NCI-H510A (cell line): Measurements from ENCODE around the gene WDR82.
A peak's percentile ranks its signal among the peaks of the same experiment; 100 is the strongest.

ENCODE experiments used
- DNase-seq: peaks from one replicate; lab custom pipeline; 2025; lab: John Stamatoyannopoulos, UW

Gene WDR82

GRCh38 chr3:52222319-52223221 lies 55.9 kb downstream of the WDR82 start:
- DNase-seq = no peak

DNA sequence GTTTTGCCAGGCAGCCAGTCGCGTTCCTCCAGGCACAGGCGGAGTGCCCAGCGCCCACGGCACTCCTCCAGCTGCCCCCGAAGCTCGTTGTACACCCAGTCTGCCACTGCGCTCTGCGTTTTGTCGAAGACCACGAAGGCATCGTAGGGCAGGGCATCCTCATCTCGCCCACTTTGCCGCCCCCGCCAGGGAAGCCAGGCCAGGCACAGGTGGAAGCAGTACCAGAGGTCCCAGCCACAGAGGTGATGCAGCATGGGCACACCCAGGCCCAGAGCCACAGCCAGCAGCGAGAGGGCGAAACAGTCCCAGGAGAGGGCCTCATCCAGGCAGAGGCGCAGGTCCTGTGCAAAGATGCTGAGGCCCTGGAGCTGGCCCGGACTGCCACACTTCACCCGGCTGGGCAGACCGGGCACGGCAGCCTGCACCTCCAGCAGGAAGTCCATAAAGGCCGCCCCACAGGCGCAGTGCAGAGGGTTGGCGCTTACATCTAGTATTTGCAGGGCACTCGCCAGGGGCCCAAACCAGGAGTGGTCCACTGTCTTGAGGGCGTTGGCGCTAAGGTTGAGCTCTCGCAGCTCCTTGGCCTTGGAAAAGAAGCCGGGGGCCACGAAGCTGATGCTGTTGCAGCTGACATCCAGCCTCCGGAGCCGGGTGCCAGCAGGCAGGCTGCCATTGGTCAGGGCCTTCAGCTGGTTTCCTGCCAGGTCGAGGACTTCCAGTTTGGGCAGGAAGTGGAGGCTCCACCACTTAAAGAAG lies 56.7 kb downstream of the WDR82 start:
- no peak for DNase-seq

DNA sequence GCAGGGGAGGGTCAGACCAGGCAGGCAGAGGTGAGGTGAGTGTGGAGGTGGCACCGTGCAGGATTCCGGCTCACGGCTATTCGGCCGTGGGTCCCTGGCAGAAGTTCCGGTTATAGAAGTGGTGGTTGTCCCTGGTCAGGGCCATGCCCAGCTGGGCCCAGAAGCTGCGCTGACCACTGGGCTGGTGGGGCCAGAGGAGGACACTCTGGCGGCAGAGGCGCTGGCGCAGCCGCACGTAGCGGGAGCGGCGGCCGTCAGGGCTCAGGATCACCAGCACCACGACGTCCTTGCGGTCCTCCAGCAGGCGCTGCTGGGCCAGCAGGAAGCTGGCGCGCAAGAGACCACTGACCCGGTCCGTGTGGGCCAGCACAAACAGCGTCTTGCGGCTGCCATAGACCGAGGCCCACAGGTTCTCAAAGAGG lies 57.3 kb downstream of the WDR82 start:
- no peak for DNase-seq

DNA sequence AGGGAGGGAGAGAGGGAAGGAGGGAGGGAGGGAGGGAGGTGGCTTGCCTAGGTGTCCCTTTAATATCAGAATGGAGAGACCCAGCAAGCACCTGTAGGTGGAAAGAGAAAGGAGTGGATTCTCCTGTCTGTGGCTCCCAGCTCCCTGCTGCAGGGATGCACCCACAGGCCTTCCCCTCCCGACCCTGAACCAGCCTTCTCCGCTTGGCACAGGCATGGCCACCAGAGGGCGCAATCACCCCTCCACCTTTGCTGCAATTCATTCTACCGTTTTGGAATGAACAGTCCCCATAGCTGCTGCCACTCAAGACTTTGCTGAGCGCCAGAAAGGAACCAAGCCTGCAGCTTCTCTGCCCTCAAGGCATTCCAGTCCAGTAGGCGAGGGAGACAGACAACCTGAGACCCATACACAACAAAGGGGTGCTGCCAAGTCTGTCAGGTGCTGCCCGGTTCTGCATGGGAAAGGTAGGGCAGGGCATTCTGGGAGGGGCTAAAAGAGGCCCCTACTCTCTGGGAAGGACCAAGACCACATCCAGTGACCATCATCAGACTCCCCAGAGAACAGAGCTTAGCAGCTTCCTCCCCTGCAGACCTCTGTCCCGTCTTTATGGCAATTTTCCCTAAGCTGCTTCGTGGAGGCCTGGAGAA lies 57.9 kb downstream of the WDR82 start:
- peak; percentile 13 for DNase-seq

- DNase-seq = no peak
Measured at GRCh38 chr3:52218937-52219650, 59.4 kb downstream of the WDR82 start.

- no peak for DNase-seq
Measured at GRCh38 chr3:52218454-52218853, 60.0 kb downstream of the WDR82 start.

GRCh38 chr3:52218026-52218425 lies 60.4 kb downstream of the WDR82 start:
- no peak for DNase-seq

GRCh38 chr3:52217409-52217805 lies 61.0 kb downstream of the WDR82 start:
- no peak for DNase-seq

DNA sequence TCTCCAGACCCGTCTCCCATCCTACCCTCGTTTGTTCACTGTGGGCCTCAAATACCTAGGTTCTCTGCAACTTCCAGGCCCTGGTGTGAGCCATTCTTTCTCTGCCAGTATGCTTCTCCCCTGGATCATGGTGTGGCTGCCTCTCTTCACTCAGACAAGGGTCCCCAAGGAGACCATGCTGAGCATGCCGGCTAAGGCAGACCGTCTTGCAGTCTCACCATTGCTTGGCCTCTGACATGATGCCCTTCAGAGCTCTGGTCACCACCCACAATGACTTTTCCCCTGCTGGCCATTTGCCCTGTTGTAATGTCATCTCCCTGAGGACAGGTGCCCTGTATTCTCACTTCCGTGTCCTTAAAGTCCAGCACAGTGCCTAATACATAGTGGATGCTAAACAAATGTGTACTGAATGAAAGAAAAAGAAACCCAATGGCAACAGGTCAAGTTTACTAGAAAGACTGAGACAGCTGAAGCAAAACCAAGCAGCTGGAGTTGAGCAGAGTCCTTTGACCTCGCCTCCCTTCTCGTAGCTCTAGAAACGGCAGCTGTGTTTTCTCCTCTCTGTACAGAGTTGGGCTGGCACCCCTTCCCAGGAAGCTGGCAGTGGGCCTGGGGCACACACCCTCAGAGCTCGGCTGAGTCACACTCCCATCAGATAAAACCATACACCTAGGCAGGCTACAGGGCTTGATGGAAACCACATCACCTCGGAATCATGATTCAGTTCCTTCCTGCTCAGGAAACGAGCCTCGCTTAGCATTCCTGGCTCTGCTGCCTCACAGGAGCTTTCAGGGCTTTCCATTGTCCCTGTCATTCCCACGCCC lies 61.7 kb downstream of the WDR82 start:
- DNase-seq = no peak

DNA sequence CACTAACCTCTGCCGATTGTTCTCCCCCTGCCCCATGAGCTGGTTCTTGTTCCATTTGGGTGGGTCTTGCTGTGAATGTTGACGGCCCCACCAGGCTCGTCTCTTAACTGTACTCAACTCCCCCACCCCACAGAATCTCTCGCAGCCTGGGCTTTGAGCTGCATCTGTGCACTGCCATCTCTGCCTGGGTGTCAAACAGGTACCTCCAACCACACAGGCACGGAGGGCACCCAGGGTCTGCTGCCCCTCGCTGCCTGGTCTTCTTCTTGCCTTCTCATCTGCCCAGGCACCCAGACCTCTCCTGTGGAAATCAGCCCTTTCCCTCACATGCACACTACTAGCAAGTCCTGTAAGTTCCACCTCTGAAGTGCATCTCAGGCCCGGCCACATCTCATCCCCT lies 63.1 kb downstream of the WDR82 start:
- DNase-seq = no peak

DNA sequence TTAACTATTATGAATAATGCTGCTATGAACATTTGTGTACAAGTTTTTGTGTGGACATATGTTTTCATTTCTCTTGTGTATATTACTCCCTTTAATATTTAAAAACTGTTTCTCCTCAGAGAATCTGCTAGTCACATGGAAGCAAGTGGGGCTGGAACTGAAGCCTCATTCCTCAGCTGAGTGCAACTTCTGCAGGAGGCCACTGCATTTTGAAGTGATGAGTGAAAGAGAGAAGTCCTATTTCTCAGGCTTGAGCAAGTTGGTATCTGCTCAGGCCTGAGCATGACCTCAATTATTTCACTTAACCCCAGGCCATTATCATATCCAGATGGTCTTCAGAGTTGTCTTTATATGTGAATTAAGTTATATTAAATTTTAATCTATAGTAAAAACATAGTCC lies 64.5 kb downstream of the WDR82 start:
- no peak for DNase-seq

DNA sequence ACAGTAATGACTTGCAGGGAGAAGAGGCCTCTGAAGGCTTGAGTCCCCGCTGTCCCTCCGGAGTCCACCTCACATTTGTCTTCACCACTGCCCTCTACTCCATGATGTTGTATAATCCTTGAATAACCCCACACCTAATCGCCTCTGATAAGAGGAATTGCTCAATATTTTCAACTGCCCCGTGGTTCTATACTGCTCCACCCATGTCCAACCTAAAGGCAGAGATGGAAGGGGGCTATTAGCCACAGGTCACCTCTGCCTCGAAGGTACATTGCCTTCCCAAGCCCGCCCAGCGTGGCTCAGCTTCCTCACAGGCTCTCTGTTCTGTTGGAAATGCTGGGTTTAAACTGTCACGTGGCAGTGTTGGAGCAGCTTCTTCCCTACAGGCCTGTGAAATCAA lies 65.4 kb downstream of the WDR82 start:
- no peak for DNase-seq

DNA sequence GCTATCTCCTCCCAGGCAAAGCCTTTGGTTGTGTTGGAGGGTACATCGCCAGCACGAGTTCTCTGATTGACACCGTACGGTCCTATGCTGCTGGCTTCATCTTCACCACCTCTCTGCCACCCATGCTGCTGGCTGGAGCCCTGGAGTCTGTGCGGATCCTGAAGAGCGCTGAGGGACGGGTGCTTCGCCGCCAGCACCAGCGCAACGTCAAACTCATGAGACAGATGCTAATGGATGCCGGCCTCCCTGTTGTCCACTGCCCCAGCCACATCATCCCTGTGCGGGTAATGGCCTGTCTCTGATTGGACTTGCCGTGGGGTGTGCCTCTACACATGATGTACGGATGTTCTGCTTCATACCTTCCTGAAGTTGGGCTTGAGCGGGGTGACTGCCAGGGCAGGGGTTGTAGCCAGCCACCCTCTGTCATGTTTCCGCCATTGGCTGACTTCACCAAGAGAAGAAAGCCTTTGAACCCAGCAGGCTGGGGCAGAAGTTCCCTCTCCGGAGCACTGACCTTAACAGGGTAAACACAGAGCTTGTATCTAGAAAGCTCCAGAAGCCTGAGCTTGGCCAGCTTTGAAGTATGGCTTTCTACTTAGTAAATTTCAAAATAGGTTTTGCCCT lies 67.1 kb downstream of the WDR82 start:
- DNase-seq = no peak

- peak; percentile 15 for DNase-seq
Measured at GRCh38 chr3:52210550-52211046, 67.9 kb downstream of the WDR82 start.

- DNase-seq = no peak
Measured at GRCh38 chr3:52210037-52210436, 68.4 kb downstream of the WDR82 start.

DNA sequence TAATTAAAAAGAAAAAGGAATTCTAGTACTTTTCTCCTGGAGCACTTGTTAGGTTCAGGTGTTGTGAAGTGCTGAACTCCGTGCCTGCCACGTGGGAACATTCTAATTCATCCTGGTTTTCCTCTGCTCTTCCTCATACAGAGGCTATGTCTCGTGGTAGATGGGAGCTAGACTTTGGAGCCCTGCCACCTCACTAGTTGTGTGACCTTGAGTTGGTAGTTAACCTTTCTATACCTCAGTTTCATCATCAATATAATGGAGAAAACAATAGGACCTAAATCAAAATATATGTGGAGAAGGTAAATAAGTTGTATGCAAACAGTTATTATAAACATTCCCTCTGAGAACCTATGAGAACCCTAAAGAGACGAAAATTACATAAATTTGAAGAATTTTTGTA lies 69.9 kb downstream of the WDR82 start:
- DNase-seq = no peak

DNA sequence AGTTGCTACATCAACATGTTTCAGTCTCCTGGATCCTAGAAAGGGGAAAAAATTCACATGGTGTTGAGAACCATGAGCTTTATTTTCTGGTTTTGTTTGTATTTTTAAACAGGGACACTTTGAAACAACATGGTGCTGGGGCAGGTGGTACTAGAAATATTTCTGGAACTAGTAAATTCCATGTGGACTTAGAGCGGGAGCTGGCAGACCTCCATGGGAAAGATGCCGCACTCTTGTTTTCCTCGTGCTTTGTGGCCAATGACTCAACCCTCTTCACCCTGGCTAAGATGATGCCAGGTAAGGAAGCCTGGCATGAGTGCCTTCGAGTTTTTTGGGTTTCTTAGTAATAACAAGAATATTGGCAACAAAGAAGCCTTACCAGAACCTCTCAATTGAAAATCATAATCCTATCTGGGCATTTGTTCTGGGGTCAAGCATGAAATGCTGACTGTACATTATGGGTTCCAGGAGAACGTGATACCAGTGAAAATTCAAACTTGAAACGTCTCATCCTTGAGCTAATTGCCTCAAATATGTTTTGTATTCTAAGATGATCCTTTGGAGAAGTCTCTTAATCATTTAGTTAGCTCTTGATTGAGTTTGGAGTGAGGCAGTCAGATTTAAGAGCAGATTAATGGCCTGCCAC lies 72.6 kb downstream of the WDR82 start:
- no peak for DNase-seq
